Peyer's patch (tissue), 4 donors: ENCODE data around the gene HS3ST5.

Experiments
- CTCF ChIP-seq, 6 experiments: fragments of 450-650 bp in 4 of 6; fragments of 200-600 bp in 2 of 6; sonication (generic) in 1 of 6; IDR thresholded peaks; one replicate each; pipeline ENCODE4 v1.5.1; 2017 to 2019; ENCODE audit warnings: antibody characterized with exemption in 6 of 6, mild to moderate bottlenecking in 3 of 6, moderate library complexity in 1 of 6
- POLR2A ChIP-seq, 2 donors: fragments of 450-650 bp; IDR thresholded peaks; one replicate each; pipeline ENCODE4 v1.5.1; 2017; ENCODE audit warnings: antibody characterized with exemption in 2 of 2, mild to moderate bottlenecking in 2 of 2, moderate library complexity in 2 of 2

- no peak for TF ChIP-seq CTCF (IDR thresholded peaks at IDR 0.05)
- no peak for TF ChIP-seq POLR2A (IDR thresholded peaks at IDR 0.05)
These were observed 249.9 kb downstream of the HS3ST5 start for GRCh38 chr6:114092943-114093342.
